Psoas muscle (tissue), 8 donors: Measurements from ENCODE around the gene MTHFD1L. TPM values are rescaled to one million over a fixed set of nuclear protein-coding genes. Genes with fewer than 3 reads are reported as not detected.

Experiments
- ATAC-seq, 4 donors: fragments of 200-7000 bp; cut with Tn5 transposase; one replicate each; pipeline ENCODE4 v1.9.1; 2020; ENCODE audit warnings: moderate library complexity in 3 of 4, mild to moderate bottlenecking in 2 of 4
- DNase-seq, 2 donors: peaks; one replicate each; pipeline ENCODE4 v3.0.0-alpha.2; 2020
- H3K27ac ChIP-seq: fragments of 200-600 bp; one replicate; pipeline ENCODE4 v1.8.0; 2022
- H3K27me3 ChIP-seq, 3 donors: fragments of 200-600 bp in 1 of 3; one replicate each; pipeline versions ENCODE4 v1.6.1 to v1.8.0; 2013 to 2022; ENCODE audit warnings: low read length in 2 of 3, mild to moderate bottlenecking in 2 of 3, moderate library complexity in 1 of 3; ENCODE audit not compliant: insufficient read depth in 3 of 3
- H3K36me3 ChIP-seq, 2 donors: fragments of 200-600 bp in 1 of 2; one replicate each; pipeline versions ENCODE4 v1.6.1 to v1.8.0; 2013 to 2022; ENCODE audit warnings: low read depth in 1 of 2, mild to moderate bottlenecking in 1 of 2, moderate library complexity in 1 of 2; ENCODE audit not compliant: insufficient read depth in 1 of 2
- H3K4me1 ChIP-seq: fragments of 200-600 bp; one replicate; pipeline ENCODE4 v1.8.0; 2022
- H3K4me3 ChIP-seq: fragments of 200-600 bp; one replicate; pipeline ENCODE4 v1.8.0; 2022; ENCODE audit warnings: mild to moderate bottlenecking
- H3K9me3 ChIP-seq: fragments of 200-600 bp; one replicate; pipeline ENCODE4 v1.8.0; 2022
- WGBS, 3 donors: extraction: QIAGEN DNeasy Blood & Tissue Kit; methylation state at CpG; one replicate each; pipeline versions ENCODE4 v1.1.6 to v1.1.7; 2013; 5-methylcytosine and 5-hydroxymethylcytosine counted together
- intact Hi-C, 2 donors: fragments of 100-400 bp; cut with DNase I; formaldehyde crosslinking; loops; one replicate each; pipeline versions ENCODE4 v1.11.0 to v1.14.2; 2022
- polyA plus RNA-seq, 3 donors: library from polyadenylated mRNA; stranded (reverse); fragments of 200-250 nt; gene quantifications; one replicate each; pipeline ENCODE4 v1.2.3, GENCODE V29; 2013
- total RNA-seq, 4 donors: library from RNA; stranded (reverse); fragmentation: NEBNext Ultra II Directional in 2 of 4; extraction: Animal tissue kit (Norgen Biotek cat#: 25700) in 2 of 4; gene quantifications; one replicate each; pipeline versions ENCODE4 v1.2.1 to v1.2.4, GENCODE V29; 2021 to 2023
- TF ChIP-seq, protein P1 (sequence below): fragments of 200-600 bp; IDR thresholded peaks from one replicate; pipeline ENCODE4 v1.8.0; 2022; ENCODE audit warnings: antibody characterized with exemption
- donor health status: healthy with polysubstance abuse.
- donor health status: DM: no; HTN: no; CAD: no; lungs with moderate emphysema.
- donor health status: Bipolar disorder and iron deficiency.
- donor health status: healthy.
- donor health status: DM: yes; HTN: yes; CAD: no.
- donor health status: DM: no; HTN: no; CAD: no.
- donor health status: DM: no; HTN: no; CAD: no.
- donor health status: DM: yes; HTN: yes; CAD: no.

The MTHFD1L gene
- total and polyA plus RNA-seq, 7 donors, result 0.21 to 4.1 (median 1.1) TPM

DNA sequence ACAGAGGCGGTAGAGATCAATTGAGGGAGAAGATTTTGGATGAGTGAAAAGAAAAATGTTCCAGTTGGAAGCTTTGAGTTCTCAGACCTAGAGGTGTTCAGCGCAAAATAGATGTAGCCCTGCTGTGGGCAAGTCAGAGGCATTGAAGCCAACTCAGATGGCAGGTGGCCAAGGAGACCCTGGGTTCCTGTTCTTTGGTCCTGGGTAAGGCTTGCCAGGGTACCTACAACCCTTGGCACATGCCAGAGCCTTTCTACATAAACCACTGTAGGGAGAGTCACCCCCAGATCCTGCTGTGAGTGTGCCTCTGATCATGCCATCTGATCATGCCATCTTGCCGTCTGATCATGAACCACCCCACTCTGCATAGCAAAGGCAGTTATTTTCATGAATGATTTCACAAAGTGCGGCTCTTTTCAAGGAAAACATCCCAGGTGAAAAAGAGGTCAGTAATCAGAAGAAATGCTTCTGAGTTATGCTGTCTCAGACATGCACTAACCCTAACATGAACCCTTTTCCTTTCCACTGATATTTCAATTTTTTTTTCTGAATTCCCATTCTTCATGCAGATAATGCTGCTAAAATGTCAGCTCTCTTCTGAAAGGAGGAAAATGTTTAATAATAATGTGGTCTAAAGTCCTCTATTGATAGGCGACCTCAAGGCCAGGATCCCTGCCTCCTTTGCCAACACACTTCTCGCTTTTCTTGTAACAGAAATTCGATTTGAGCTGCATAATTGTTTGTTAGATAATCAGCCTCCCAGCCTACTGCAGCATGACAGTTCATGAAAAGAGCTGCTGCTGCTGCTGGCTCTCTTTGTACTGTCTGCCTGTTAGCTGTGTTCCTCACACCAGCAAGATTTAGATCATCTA is 153.6 kb downstream of the MTHFD1L start:
- Histone ChIP-seq H3K27me3 (no peaks in the 10 kb centered on the region), H3K36me3 (no peaks in the 10 kb centered on the region), H3K4me3 (no peak overlapping the region), H3K4me1 (peaks cover 3% of the 10 kb centered on the region), H3K27ac (no peak overlapping the region), H3K9me3 (no peaks in the 10 kb centered on the region)
- intact Hi-C loops, result loop anchor here in 1 of 2 donors (10.0 kb wide), 1 partner anchor 226 kb away; no protein-coding TSS in a partner anchor
- ATAC-seq (no peak), DNase-seq (no peak)
- TF ChIP-seq, protein P1, sequence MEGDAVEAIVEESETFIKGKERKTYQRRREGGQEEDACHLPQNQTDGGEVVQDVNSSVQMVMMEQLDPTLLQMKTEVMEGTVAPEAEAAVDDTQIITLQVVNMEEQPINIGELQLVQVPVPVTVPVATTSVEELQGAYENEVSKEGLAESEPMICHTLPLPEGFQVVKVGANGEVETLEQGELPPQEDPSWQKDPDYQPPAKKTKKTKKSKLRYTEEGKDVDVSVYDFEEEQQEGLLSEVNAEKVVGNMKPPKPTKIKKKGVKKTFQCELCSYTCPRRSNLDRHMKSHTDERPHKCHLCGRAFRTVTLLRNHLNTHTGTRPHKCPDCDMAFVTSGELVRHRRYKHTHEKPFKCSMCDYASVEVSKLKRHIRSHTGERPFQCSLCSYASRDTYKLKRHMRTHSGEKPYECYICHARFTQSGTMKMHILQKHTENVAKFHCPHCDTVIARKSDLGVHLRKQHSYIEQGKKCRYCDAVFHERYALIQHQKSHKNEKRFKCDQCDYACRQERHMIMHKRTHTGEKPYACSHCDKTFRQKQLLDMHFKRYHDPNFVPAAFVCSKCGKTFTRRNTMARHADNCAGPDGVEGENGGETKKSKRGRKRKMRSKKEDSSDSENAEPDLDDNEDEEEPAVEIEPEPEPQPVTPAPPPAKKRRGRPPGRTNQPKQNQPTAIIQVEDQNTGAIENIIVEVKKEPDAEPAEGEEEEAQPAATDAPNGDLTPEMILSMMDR, result no peak
- WGBS, 3 donors, result 58 to 68% (median 60%) methylated on average over 7 of the region's 7 CpGs

DNA sequence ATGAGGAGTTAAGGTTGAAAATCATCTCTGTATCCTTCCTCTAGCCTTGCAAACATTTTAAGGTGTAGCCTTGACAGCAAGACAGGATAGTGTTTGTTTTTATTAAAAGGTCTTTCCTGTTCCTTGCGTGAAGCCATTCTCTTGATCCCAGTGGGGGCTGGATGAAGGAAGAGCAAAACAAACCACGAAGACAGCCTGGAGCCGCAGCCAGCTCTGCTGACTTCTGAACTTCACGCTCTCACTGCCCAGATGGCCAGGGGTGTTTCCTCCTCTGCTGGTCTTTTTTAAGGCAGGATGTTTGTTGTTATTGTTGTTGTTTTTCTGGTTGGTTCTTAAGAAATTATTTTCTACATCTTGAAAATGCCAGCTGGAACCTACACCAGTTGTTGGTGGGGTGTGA is 156.4 kb downstream of the MTHFD1L start:
- Histone ChIP-seq H3K27me3 (no peaks in the 10 kb centered on the region), H3K36me3 (no peaks in the 10 kb centered on the region), H3K4me1 (no peaks in the 10 kb centered on the region), H3K27ac (no peak overlapping the region), H3K9me3 (no peaks in the 10 kb centered on the region), H3K4me3 (no peak overlapping the region)
- intact Hi-C loops, result no loop called here
- TF ChIP-seq, protein P1, result no peak
- DNase-seq (no peak), ATAC-seq (no peak)
- 26 to 40% (median 39%) methylated on average over 4 of the region's 4 CpGs for WGBS, 3 donors

DNA sequence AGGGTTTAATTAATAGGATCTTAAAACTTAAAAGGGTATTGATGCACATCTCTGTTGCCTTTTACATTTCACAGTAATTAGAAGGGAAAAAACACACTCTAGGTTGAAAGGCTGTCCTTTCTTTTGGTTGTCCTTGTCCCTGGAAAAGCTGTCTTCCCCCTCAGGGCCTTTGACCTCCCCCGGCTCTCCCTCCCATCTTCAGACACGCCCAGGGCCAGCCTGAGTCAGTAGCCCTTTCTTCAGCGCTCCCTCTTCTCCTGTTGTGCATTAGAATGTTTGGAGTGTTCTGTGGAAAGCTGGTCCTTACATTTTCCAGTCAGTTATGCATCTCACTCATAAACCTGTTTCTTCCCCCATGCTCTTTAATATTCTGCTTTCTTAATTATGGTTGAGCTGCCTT is 157.0 kb downstream of the MTHFD1L start:
- Histone ChIP-seq H3K27me3 (no peaks in the 10 kb centered on the region), H3K4me1 (no peaks in the 10 kb centered on the region), H3K36me3 (no peaks in the 10 kb centered on the region), H3K27ac (no peak overlapping the region), H3K4me3 (no peak overlapping the region), H3K9me3 (no peaks in the 10 kb centered on the region)
- DNase-seq, result no peak
- ATAC-seq, result no peak
- WGBS, 3 donors, result 84 to 94% (median 94%) methylated on average over 3 of the region's 3 CpGs
- intact Hi-C loops, result no loop called here
- TF ChIP-seq, protein P1, result no peak

DNA sequence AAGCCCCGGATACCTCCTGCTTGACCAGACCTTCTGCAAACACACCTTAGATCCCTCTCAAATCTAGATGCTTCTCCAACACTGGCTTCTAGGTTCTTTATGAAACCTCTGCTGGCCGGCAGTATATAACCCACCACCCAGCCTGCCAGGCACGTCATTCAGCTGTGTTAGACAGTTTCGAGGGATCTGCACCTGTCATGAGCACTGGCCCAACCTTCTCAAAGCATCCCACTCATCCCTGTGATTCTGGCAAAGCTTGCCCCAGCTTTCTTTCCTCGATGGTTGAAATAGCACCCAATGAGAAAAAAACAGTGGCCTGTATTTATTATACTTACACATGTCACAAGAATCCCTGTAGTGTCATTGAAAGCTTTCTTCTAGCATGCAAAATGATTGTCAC is 157.8 kb downstream of the MTHFD1L start:
- WGBS, 3 donors, result 48 to 62% (median 55%) methylated on average over 5 of the region's 5 CpGs
- intact Hi-C loops, result no loop called here
- ATAC-seq, result no peak
- TF ChIP-seq, protein P1, result no peak
- Histone ChIP-seq H3K4me1 (no peaks in the 10 kb centered on the region), H3K4me3 (no peak overlapping the region), H3K27me3 (no peaks in the 10 kb centered on the region), H3K9me3 (no peaks in the 10 kb centered on the region), H3K36me3 (no peaks in the 10 kb centered on the region), H3K27ac (no peak overlapping the region)
- DNase-seq, result no peak
